HG03103 (cell line): ENCODE measurements around the gene ZSWIM6.

ENCODE experiments used
- ATAC-seq: cut with Tn5 transposase; IDR thresholded peaks from one replicate; pipeline ENCODE4 v1.9.1; 2021; ENCODE audit warnings: low read depth; ENCODE audit not compliant: unreplicated experiment

ZSWIM6 gene

GRCh38 chr5:61431923-61432620 is 100.0 kb downstream of the ZSWIM6 start:
- ATAC-seq, result no peak

GRCh38 chr5:61435368-61435767 is 103.3 kb downstream of the ZSWIM6 start:
- ATAC-seq, result no peak

GRCh38 chr5:61438298-61438970 is 106.4 kb downstream of the ZSWIM6 start:
- ATAC-seq, result no peak

GRCh38 chr5:61440086-61440485 is 108.0 kb downstream of the ZSWIM6 start:
- ATAC-seq, result no peak

- no peak for ATAC-seq
Observed at GRCh38 chr5:61440596-61440995, 108.5 kb downstream of the ZSWIM6 start.

GRCh38 chr5:61441742-61442141 is 109.7 kb downstream of the ZSWIM6 start:
- ATAC-seq, result no peak

GRCh38 chr5:61447780-61448495 is 115.9 kb downstream of the ZSWIM6 start:
- ATAC-seq, result no peak

- no peak for ATAC-seq
Observed at GRCh38 chr5:61449804-61450492, 117.9 kb downstream of the ZSWIM6 start.

- no peak for ATAC-seq
Observed at GRCh38 chr5:61450493-61451279, 118.6 kb downstream of the ZSWIM6 start.

GRCh38 chr5:61455179-61456006 is 123.3 kb downstream of the ZSWIM6 start:
- no peak for ATAC-seq

- ATAC-seq, result no peak
Observed at GRCh38 chr5:61460471-61460870, 128.4 kb downstream of the ZSWIM6 start.

GRCh38 chr5:61461417-61461816 is 129.4 kb downstream of the ZSWIM6 start:
- no peak for ATAC-seq

GRCh38 chr5:61461926-61462325 is 129.9 kb downstream of the ZSWIM6 start:
- no peak for ATAC-seq

- ATAC-seq, result no peak
Observed at GRCh38 chr5:61463596-61463995, 131.5 kb downstream of the ZSWIM6 start.

GRCh38 chr5:61464512-61464911 is 132.5 kb downstream of the ZSWIM6 start:
- ATAC-seq, result no peak

GRCh38 chr5:61465066-61465465 is 133.0 kb downstream of the ZSWIM6 start:
- no peak for ATAC-seq

- ATAC-seq, result no peak
Observed at GRCh38 chr5:61465496-61465895, 133.4 kb downstream of the ZSWIM6 start.

GRCh38 chr5:61466017-61466416 is 134.0 kb downstream of the ZSWIM6 start:
- ATAC-seq, result no peak

GRCh38 chr5:61467766-61468482 is 135.9 kb downstream of the ZSWIM6 start:
- ATAC-seq, result no peak
